ENCODE data around the gene OR52I1. TPM values are rescaled to one million over a fixed set of nuclear protein-coding genes. Genes with fewer than 3 reads are reported as not detected.

The OR52I1 gene
- total RNA-seq, 1 experiment from 2014 or later, result not detected

GRCh38 chr11:4611986-4612385 is 18.1 kb downstream of the OR52I1 start:
- DNase-seq (ENCODE audit: low read depth), result no peak

GRCh38 chr11:4615856-4616444 is 22.1 kb downstream of the OR52I1 start:
- DNase-seq (ENCODE audit: low read depth), result no peak

GRCh38 chr11:4619514-4619913 is 25.7 kb downstream of the OR52I1 start:
- no peak for DNase-seq (ENCODE audit: low read depth)

GRCh38 chr11:4626207-4627099 is 32.6 kb downstream of the OR52I1 start:
- DNase-seq (ENCODE audit: low read depth), result peak; percentile 76

GRCh38 chr11:4636136-4636535 is 42.3 kb downstream of the OR52I1 start:
- no peak for DNase-seq (ENCODE audit: low read depth)

GRCh38 chr11:4636962-4637661 is 43.3 kb downstream of the OR52I1 start, which contains the start of gene OR51D1:
Gene OR51D1 (plus strand): TSS chr11:4637477. CDS start chr11:4639791, 2,314 bp downstream.
- peak; percentile 59 for DNase-seq (ENCODE audit: low read depth)

- DNase-seq (ENCODE audit: low read depth), result no peak
Observed at GRCh38 chr11:4637662-4638047, 43.8 kb downstream of the OR52I1 start.

- DNase-seq (ENCODE audit: low read depth), result no peak
Observed at GRCh38 chr11:4639931-4640330, 46.1 kb downstream of the OR52I1 start.

GRCh38 chr11:4641501-4641900 is 47.7 kb downstream of the OR52I1 start:
- DNase-seq (ENCODE audit: low read depth), result no peak

- DNase-seq (ENCODE audit: low read depth), result no peak
Observed at GRCh38 chr11:4642043-4642442, 48.2 kb downstream of the OR52I1 start.

- no peak for DNase-seq (ENCODE audit: low read depth)
Observed at GRCh38 chr11:4643076-4643475, 49.2 kb downstream of the OR52I1 start.

GRCh38 chr11:4643682-4644081 is 49.8 kb downstream of the OR52I1 start, which contains the start of gene OR51E1:
Gene OR51E1 (plus strand): TSS chr11:4643982. CDS start chr11:4652527, 8,545 bp downstream.
- DNase-seq (ENCODE audit: low read depth), result no peak

GRCh38 chr11:4644233-4644632 is 50.4 kb downstream of the OR52I1 start:
- no peak for DNase-seq (ENCODE audit: low read depth)

Other genes starting within 250 kb of the OR52I1 start
- not detected in 2 replicates for gene OR52B4, start 225.7 kb upstream of the OR52I1 start, total RNA-seq (2014; rRNA removed; shearing (Covaris generic))
- gene TRIM21, start 200.3 kb upstream of the OR52I1 start, total RNA-seq (2014; rRNA removed; shearing (Covaris generic)), result 38.4 and 52.9 TPM in 2 replicates
- not detected in 2 replicates for gene OR52K2, start 144.7 kb upstream of the OR52I1 start, total RNA-seq (2014; rRNA removed; shearing (Covaris generic))
- not detected in 2 replicates for gene OR52K1, start 111.4 kb upstream of the OR52I1 start, total RNA-seq (2014; rRNA removed; shearing (Covaris generic))
- not detected in 2 replicates for gene OR52M1, start 48.8 kb upstream of the OR52I1 start, total RNA-seq (2014; rRNA removed; shearing (Covaris generic))
- not detected in 2 replicates for gene OR52I2, start 12.3 kb upstream of the OR52I1 start, total RNA-seq (2014; rRNA removed; shearing (Covaris generic))
- gene TRIM68, start 14.2 kb downstream of the OR52I1 start, total RNA-seq (2014; rRNA removed; shearing (Covaris generic)), result 15.3 and 16.3 TPM in 2 replicates
- gene OR51D1, start 43.4 kb downstream of the OR52I1 start, total RNA-seq (2014; rRNA removed; shearing (Covaris generic)), result not detected in 2 replicates
- not detected in 2 replicates for gene OR51E1, start 49.9 kb downstream of the OR52I1 start, total RNA-seq (2014; rRNA removed; shearing (Covaris generic))
- not detected in 2 replicates for gene OR51E2, start 103.8 kb downstream of the OR52I1 start, total RNA-seq (2014; rRNA removed; shearing (Covaris generic))
- gene MMP26, start 110.7 kb downstream of the OR52I1 start, total RNA-seq (2014; rRNA removed; shearing (Covaris generic)), result not detected in 2 replicates
- gene OR51F1, start 175.9 kb downstream of the OR52I1 start, total RNA-seq (2014; rRNA removed; shearing (Covaris generic)), result not detected in 2 replicates
- not detected in 2 replicates for gene OR52R1, start 210.3 kb downstream of the OR52I1 start, total RNA-seq (2014; rRNA removed; shearing (Covaris generic))
- gene OR51F2, start 227.3 kb downstream of the OR52I1 start, total RNA-seq (2014; rRNA removed; shearing (Covaris generic)), result not detected in 2 replicates